ENCODE measurements around the gene JAZF1. TPM values are rescaled to one million over a fixed set of nuclear protein-coding genes. Genes with fewer than 3 reads are reported as not detected.

JAZF1 gene
- total and polyA plus RNA-seq, 2 of the 4 experiments (the other 2 are of a cell fraction) = 8.4 to 10.5 TPM

GRCh38 chr7:28203508-28204240 is 23.1 kb upstream of the JAZF1 start:
- Histone ChIP-seq H3K4me1 (ENCODE audit: control insufficient read depth, insufficient read depth, low read length) (peaks cover 4% of the 10 kb centered on the region), H4K91ac (ENCODE audit: insufficient read depth, low read depth, low read length) (peak overlapping the region; percentile 78), H3K9ac (ENCODE audit: low read depth, low read length) (no peak overlapping the region), H2BK15ac (ENCODE audit: low read depth, low read length) (peak overlapping the region; percentile 44; the same call in 2 of the 3 replicates), H3K9me1 (ENCODE audit: insufficient read depth, low read length) (no peaks in the 10 kb centered on the region), H3K36me3 (ENCODE audit: control insufficient read depth, insufficient read depth, low read length) (no peaks in the 10 kb centered on the region), H3K27me3 (ENCODE audit: control insufficient read depth, insufficient read depth, low read length) (no peaks in the 10 kb centered on the region), H3K56ac (ENCODE audit: extremely low read depth, insufficient read depth, low read length) (no peak overlapping the region), H2BK120ac (ENCODE audit: low read depth, low read length) (peak overlapping the region; percentile 79), H3K18ac (ENCODE audit: low read depth, low read length) (peak overlapping the region; percentile 45; the same call in 1 of the 2 replicates), H4K20me1 (ENCODE audit: insufficient read depth, low read length) (no peaks in the 10 kb centered on the region), H3K14ac (replicated peaks; ENCODE audit: low read depth, low read length) (peak overlapping the region; percentile 29; the same call in 1 of the 2 replicates), H3K9me3 (ENCODE audit: control insufficient read depth, insufficient read depth, low read length) (no peaks in the 10 kb centered on the region), H3K23ac (ENCODE audit: low read depth, low read length) (no peak overlapping the region), H3K27ac (ENCODE audit: insufficient read depth, low read length) (peak overlapping the region; percentile 2; the same call in 1 of the 2 replicates), H4K5ac (ENCODE audit: low read depth, low read length) (no peak overlapping the region), H3K4me2 (ENCODE audit: low read depth, low read length) (peak overlapping the region; percentile 43; the same call in 1 of the 2 replicates), H2BK20ac (ENCODE audit: low read depth, low read length) (peak overlapping the region; percentile 81), H3K79me1 (ENCODE audit: low read depth in 1 of 2, low read length in 2 of 2) (no peaks in the 10 kb centered on the region), H2AK5ac (ENCODE audit: low read depth, low read length) (peak overlapping the region; percentile 27; the same call in 1 of the 2 replicates), H2AFZ (replicated peaks; ENCODE audit: low read length, poor library complexity) (no peak overlapping the region), H3K4me3 (ENCODE audit: insufficient read depth, low read depth, low read length) (no peak overlapping the region), H2BK5ac (ENCODE audit: low read depth, low read length, poor library complexity, severe bottlenecking) (no peak overlapping the region), H3K4ac (ENCODE audit: low read depth, low read length) (peak overlapping the region; percentile 45), H2AK9ac (replicated peaks; ENCODE audit: low read depth, low read length, poor library complexity) (no peak overlapping the region), H4K8ac (ENCODE audit: low read depth in 2 of 2, low read length in 2 of 2) (peak overlapping the region in 1 of 2 experiments; percentile 82; a peak in 2 of 4 replicates)
- CTCF ChIA-PET = no interaction called here
- no CpG with 5 or more reads among the region's 5 CpGs for WGBS, 2 experiments (ENCODE audit: extremely low coverage in 2 of 2, insufficient read length in 1 of 2)
- peak; percentile 66 for ATAC-seq (ENCODE audit: low read depth)
- POLR2A ChIA-PET (ENCODE audit: unreplicated experiment) = no interaction called here
- dilution Hi-C loops (cut with HindIII; ENCODE audit: low sequenced_read_pairs, unreplicated experiment) (no loop called here), intact Hi-C loops (cut with micrococcal nuclease) (loop anchor here (1.0 to 5.0 kb wide), 3 partner anchors 9 to 49 kb away; no protein-coding TSS in a partner anchor), in situ Hi-C loops (cut with MboI; ENCODE audit: low sequenced_read_pairs) (no loop called here)
- no TSS peak for BruUV-seq (replicated peaks)
- DNase-seq = no peak
- TF ChIP-seq CTCF (conservative IDR thresholded peaks at IDR 0.05; ENCODE audit: low read depth, low read length) = no peak
- no peak for TF ChIP-seq RAD21 (IDR thresholded peaks at IDR 0.05; ENCODE audit: low read length)
- peak; percentile 84 for TF ChIP-seq CEBPB (IDR thresholded peaks at IDR 0.05; ENCODE audit: low read depth, low read length)

Data from IMR-90 (cell line).